ENCODE data around the gene USP34. TPM values are rescaled to one million over a fixed set of nuclear protein-coding genes. Genes with fewer than 3 reads are reported as not detected.
"Not testable (repeated sequence)": the region's sequence is repeated elsewhere in the genome, so short reads cannot be mapped to it uniquely, and the experiment has no call there.

USP34 gene
- polyA plus RNA-seq, 12 donors, result 67.8 to 125 (median 88.7) TPM; not detected in 1

DNA sequence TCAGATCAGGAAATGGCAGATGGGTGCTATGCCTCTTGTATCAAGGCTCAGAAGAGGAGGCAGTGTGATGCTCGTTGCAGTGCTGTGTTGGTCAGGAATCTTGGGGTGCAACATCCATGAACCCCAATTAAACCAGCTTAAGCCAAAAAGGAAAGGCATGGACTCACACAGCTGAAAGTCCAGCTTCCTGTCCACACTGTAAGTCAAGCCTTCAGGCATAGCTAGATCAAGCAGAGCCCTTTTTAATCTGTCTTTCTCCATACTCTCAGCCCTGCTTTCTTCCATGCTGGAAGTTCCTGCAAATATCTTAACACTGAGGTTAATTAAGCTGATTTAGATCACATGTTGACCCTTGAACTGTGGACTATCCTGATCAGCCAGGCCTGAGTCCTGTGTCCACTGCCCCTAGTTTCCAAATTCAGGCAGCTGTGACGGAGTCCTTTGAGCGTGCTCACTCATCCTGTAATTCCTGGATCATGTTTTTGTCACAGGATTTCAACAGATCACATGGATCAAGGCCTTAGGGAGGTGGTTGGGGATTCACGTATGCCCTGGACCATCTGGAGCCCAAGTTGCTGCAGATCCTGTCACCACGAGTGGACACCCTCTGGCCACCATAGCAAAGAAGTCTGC lies 313.4 kb downstream of the USP34 start:
- no peak for DNase-seq

DNA sequence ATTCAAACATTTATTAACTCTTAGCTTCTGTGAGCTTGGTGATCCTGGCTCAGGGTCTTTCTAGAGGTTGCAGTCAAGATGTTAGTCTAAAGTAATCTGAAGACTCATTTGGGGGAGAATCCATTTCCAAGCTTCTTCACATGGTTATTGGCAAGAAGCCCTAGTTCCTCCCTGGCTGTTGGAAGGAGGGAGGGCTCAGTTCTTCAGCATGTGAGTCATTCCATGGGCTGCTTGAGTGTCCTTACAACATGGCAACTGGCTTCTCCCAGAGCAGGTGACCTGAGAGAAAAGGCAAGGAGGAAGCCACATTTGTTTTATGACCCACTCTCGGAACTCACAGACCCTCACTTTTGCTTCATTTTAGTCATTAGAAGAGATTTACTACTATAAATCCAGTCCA lies 319.5 kb downstream of the USP34 start:
- DNase-seq, result no peak

DNA sequence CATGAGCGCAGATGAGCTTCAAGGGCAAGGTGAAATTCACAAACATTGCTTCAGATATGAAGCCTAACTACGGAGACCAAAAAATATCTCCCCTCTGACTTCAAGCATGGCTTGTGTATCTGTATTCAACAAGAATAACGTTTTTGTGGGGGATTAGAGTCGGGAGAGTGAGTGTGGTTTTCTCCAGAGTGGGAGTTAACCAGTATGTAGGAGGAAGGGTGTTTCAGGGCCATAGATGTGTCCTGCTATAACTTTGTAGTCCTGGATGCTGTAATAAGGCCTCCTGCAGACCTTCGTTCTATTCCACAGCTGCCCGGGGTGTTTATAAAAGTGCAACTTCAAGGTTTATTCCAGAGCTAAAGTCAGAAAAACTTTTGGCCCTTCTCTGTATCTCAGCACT lies 321.8 kb downstream of the USP34 start:
- no peak for DNase-seq

DNA sequence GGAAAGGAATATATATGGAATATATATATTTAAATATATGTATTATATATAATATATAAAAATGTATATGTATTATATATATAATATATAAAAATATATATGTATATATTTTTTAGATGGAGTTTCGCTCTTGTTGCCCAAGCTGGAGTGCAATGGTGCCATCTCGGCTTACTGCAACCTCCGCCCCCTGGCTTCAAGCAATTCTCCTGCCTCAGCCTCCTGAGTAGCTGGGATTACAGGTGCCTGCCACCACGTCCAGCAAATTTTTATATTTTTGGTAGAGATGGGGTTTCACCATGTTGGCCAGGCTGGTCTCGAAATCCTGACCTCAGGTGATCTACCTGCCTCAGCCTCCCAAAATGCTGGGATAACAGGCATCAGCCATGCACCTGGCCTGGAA lies 322.8 kb downstream of the USP34 start:
- DNase-seq, result not testable (repeated sequence)

DNA sequence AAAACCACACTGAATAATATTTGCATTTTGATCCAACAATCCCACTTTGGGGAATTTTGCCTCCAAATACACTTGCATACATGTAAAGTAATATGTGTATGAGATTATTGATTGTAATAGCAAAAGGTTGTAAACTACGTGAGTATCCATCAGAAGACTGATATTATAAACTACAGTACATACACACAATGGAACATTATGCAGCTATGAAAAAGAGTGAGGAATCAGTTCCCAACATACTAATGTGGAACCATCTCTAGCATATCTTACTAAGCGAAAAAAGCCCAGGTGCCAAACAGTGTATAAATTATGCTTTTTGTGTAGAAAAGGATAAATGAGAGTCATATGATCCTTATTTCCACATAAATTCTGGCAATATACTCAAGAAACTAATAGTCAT lies 324.9 kb downstream of the USP34 start:
- no peak for DNase-seq

DNA sequence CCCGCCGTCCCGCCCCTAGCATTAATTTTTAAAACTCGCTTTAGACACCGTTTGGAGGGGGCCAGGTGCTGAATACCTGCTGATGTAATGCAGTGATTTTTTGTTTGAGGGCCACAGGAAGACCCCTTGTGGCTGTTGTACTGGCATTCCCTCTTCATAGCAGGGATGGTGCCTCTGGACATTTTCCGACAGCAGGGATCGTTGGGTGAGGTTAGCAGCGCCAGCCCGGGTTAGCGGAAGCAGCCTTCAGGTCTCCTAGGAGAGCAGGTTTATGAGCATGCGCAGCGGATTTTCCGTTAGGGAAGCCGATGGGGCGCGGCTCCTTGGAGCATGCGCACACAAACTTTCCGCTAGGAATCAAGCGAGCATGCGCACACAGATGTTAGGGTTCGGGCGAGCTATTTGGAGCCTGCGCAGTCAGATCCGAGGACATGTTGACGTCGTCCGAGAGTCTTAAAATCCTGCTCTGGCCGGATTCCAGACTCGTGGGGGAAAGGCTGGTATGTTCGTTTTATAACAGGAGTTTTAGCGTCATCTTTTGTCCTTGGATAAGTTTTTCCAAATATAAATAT lies 326.1 kb downstream of the USP34 start:
- DNase-seq, result peak; percentile 99

DNA sequence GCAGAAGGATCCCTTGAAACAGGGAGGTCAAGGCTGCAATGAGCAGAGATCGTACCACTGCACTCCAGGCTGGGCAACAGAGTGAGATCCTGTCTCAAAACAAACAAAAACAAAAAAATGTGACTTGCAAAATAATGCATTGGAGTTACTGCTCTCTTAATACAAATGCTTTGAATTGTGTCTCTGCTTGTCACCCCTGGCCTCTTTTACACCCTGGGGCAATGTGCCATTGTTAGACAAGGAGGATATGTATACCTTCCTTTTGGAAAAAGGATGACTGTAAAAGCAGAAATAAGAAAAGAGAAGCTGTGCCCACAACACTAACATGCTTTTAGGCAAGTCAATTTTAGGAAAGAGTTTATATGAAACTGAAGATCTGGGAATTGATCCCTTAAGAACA lies 329.7 kb downstream of the USP34 start:
- no peak for DNase-seq

DNA sequence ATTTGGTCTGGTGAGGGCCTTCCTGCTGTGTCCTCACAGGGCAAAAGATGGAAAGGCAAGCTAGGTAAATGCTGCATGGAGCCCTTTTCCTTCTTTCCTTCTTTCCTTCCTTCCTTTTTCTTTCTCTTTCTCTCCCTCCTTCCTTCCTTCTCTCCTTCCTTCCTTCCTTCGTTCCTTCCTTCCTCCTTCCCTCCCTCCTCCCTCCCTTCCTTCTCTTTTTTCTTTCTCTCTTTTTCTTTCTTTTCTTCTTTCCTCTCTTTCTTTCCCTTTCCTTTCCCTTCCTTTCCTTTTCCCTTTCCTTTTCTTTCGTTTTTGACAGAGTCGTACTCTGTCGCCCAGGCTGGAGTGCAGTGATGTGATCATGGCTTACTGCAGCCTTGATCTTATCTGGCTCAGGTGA lies 332.0 kb downstream of the USP34 start:
- DNase-seq, result no peak

Other genes starting within 250 kb of the USP34 start
- gene XPO1, start 67.3 kb upstream of the USP34 start, polyA plus RNA-seq (ENCODE audit: insufficient read length in 12 of 12), result 100 to 1,000 TPM in 11 of 12 donors, not detected in 1; 126 to 214 (median 161) TPM

Data from muscle of arm (tissue), 12 donors.